IMR-90 (cell line): ENCODE measurements around the gene NAPA. TPM values are rescaled to one million over a fixed set of nuclear protein-coding genes. Genes with fewer than 3 reads are reported as not detected.

ENCODE experiments used
- ATAC-seq: fragments of 200-7000 bp; cut with Tn5 transposase; 2 replicates; pipeline ENCODE4 v1.9.1; 2020; ENCODE audit warnings: low read depth, mild to moderate bottlenecking, moderate library complexity
- BruUV-seq: library from RNA; stranded (reverse); fragments of 400-500 nt; replicated peaks from 2 replicates; lab custom pipeline; 2021; lab: Mats Ljungman, UMichigan
- CTCF ChIA-PET: fragments of 300-600 bp; formaldehyde crosslinking; extraction: SDS; loops from one replicate; lab custom pipeline; 2021; ENCODE audit warnings: antibody characterized with exemption; lab: Yijun Ruan, JAX
- POLR2A ChIA-PET: fragments of 300-600 bp; sonication (Branson Sonifier 250); formaldehyde crosslinking; loops from one replicate; lab custom pipeline; 2022; ENCODE audit warnings: antibody characterized with exemption; ENCODE audit not compliant: unreplicated experiment; lab: Charles Lee
- DNase-seq: peaks from one replicate; pipeline ENCODE4 v3.0.0; 2013
- H2AFZ ChIP-seq: replicated peaks from 2 replicates; pipeline ENCODE3; 2013; ENCODE audit warnings: low read length, mild to moderate bottlenecking; ENCODE audit not compliant: poor library complexity
- H2AK5ac ChIP-seq: 2 replicates; pipeline ENCODE4 v1.6.1; 2013; ENCODE audit warnings: low read depth, low read length, inconsistent platforms
- H2AK9ac ChIP-seq: replicated peaks from 2 replicates; pipeline ENCODE3; 2013; ENCODE audit warnings: mild to moderate bottlenecking, low read depth, low read length, moderate library complexity; ENCODE audit not compliant: poor library complexity
- H2BK120ac ChIP-seq: 2 replicates; pipeline ENCODE4 v1.6.1; 2013; ENCODE audit warnings: low read depth, low read length, inconsistent platforms
- H2BK15ac ChIP-seq: 3 replicates; pipeline ENCODE4 v1.6.1; 2013; ENCODE audit warnings: low read depth, low read length, inconsistent platforms
- H2BK20ac ChIP-seq: 2 replicates; pipeline ENCODE4 v1.6.1; 2013; ENCODE audit warnings: low read depth, mild to moderate bottlenecking, inconsistent platforms, low read length, moderate library complexity
- H2BK5ac ChIP-seq: 2 replicates; pipeline ENCODE4 v1.6.1; 2013; ENCODE audit warnings: mild to moderate bottlenecking, low read depth, low read length, inconsistent platforms; ENCODE audit not compliant: poor library complexity, severe bottlenecking
- H3K14ac ChIP-seq: replicated peaks from 2 replicates; pipeline ENCODE4 v1.6.1; 2013; ENCODE audit warnings: low read depth, low read length, inconsistent platforms
- H3K18ac ChIP-seq: 2 replicates; pipeline ENCODE4 v1.6.1; 2013; ENCODE audit warnings: low read depth, low read length, control low read depth
- H3K23ac ChIP-seq: 2 replicates; pipeline ENCODE4 v1.6.1; 2013; ENCODE audit warnings: low read depth, low read length, inconsistent platforms
- H3K27ac ChIP-seq: 2 replicates; pipeline ENCODE4 v1.5.1; 2013; ENCODE audit warnings: mild to moderate bottlenecking, control low read depth, low read length; ENCODE audit not compliant: insufficient read depth
- H3K27me3 ChIP-seq: 2 replicates; pipeline ENCODE4 v1.6.1; 2013; ENCODE audit warnings: low read length; ENCODE audit not compliant: control insufficient read depth, insufficient read depth
- H3K36me3 ChIP-seq: 2 replicates; pipeline ENCODE4 v1.6.1; 2013; ENCODE audit warnings: low read length, mixed read lengths; ENCODE audit not compliant: control insufficient read depth, insufficient read depth
- H3K4ac ChIP-seq: 2 replicates; pipeline ENCODE4 v1.6.1; 2013; ENCODE audit warnings: low read depth, low read length, inconsistent platforms
- H3K4me1 ChIP-seq: 2 replicates; pipeline ENCODE4 v1.6.1; 2013; ENCODE audit warnings: low read length, mixed read lengths; ENCODE audit not compliant: control insufficient read depth, insufficient read depth
- H3K4me2 ChIP-seq: 2 replicates; pipeline ENCODE4 v1.6.1; 2013; ENCODE audit warnings: low read depth, mild to moderate bottlenecking, control low read depth, low read length, moderate library complexity
- H3K4me3 ChIP-seq: 2 replicates; pipeline ENCODE4 v1.5.1; 2013; ENCODE audit warnings: low read depth, mild to moderate bottlenecking, control low read depth, low read length, moderate library complexity; ENCODE audit not compliant: insufficient read depth
- H3K56ac ChIP-seq: 2 replicates; pipeline ENCODE4 v1.6.1; 2013; ENCODE audit warnings: low read length, inconsistent platforms; ENCODE audit not compliant: insufficient read depth; ENCODE audit errors: extremely low read depth
- H3K79me1 ChIP-seq, 2 experiments: 2 replicates each; pipeline ENCODE4 v1.6.1; 2013; ENCODE audit warnings: low read length in 2 of 2, inconsistent platforms in 1 of 2, low read depth in 1 of 2
- H3K9ac ChIP-seq: 2 replicates; pipeline ENCODE4 v1.6.1; 2013; ENCODE audit warnings: low read depth, low read length, control low read depth
- H3K9me1 ChIP-seq: 2 replicates; pipeline ENCODE4 v1.6.1; 2013; ENCODE audit warnings: low read length, inconsistent platforms; ENCODE audit not compliant: insufficient read depth
- H3K9me3 ChIP-seq: 2 replicates; pipeline ENCODE4 v1.6.1; 2013; ENCODE audit warnings: low read length; ENCODE audit not compliant: control insufficient read depth, insufficient read depth
- H4K20me1 ChIP-seq: 2 replicates; pipeline ENCODE4 v1.6.1; 2013; ENCODE audit warnings: low read length, inconsistent platforms; ENCODE audit not compliant: insufficient read depth
- H4K5ac ChIP-seq: 2 replicates; pipeline ENCODE4 v1.6.1; 2013; ENCODE audit warnings: mild to moderate bottlenecking, low read depth, low read length, control low read depth
- H4K8ac ChIP-seq, 2 experiments: 2 replicates each; pipeline ENCODE4 v1.6.1; 2013; ENCODE audit warnings: low read depth in 2 of 2, low read length in 2 of 2, control low read depth in 1 of 2, inconsistent platforms in 1 of 2
- H4K91ac ChIP-seq: 2 replicates; pipeline ENCODE4 v1.6.1; 2013; ENCODE audit warnings: low read depth, low read length, inconsistent platforms; ENCODE audit not compliant: insufficient read depth
- CEBPB ChIP-seq: IDR thresholded peaks from 2 replicates; pipeline ENCODE4 v1.6.1; 2012; ENCODE audit warnings: low read depth, low read length, improper control_type of control experiment
- CHD1 ChIP-seq: IDR thresholded peaks from 2 replicates; pipeline ENCODE4 v1.6.1; 2012; ENCODE audit warnings: low read depth, low read length, improper control_type of control experiment
- FOS ChIP-seq: fragments of 150-350 bp; IDR thresholded peaks from 2 replicates; pipeline ENCODE4 v1.6.1; 2016; ENCODE audit warnings: low read depth, low read length
- MAFK ChIP-seq: IDR thresholded peaks from 2 replicates; pipeline ENCODE4 v1.6.1; 2012; ENCODE audit warnings: low read depth, low read length, improper control_type of control experiment
- MXI1 ChIP-seq: IDR thresholded peaks from 2 replicates; pipeline ENCODE4 v1.6.1; 2012; ENCODE audit warnings: low read depth, mild to moderate bottlenecking, low read length, moderate library complexity, borderline replicate concordance
- NFE2L2 ChIP-seq: fragments of 150-350 bp; IDR thresholded peaks from 2 replicates; pipeline ENCODE4 v1.6.1; 2016; ENCODE audit warnings: low read depth, mild to moderate bottlenecking, low read length
- RAD21 ChIP-seq: IDR thresholded peaks from 2 replicates; pipeline ENCODE4 v1.6.1; 2012; ENCODE audit warnings: low read length, improper control_type of control experiment
- RCOR1 ChIP-seq: IDR thresholded peaks from 2 replicates; pipeline ENCODE4 v1.6.1; 2012; ENCODE audit warnings: mild to moderate bottlenecking, low read length, improper control_type of control experiment; ENCODE audit not compliant: insufficient replicate concordance
- RFX5 ChIP-seq: IDR thresholded peaks from 2 replicates; pipeline ENCODE4 v1.8.0; 2012; ENCODE audit warnings: low read depth, mild to moderate bottlenecking, low read length, moderate library complexity
- SMC3 ChIP-seq: fragments of 150-350 bp; IDR thresholded peaks from 2 replicates; pipeline ENCODE4 v1.6.1; 2016; ENCODE audit warnings: low read depth, mild to moderate bottlenecking, antibody characterized with exemption, low read length, moderate library complexity
- WGBS, 2 experiments: methylation state at CpG; one replicate each; pipeline versions ENCODE4 v1.1.5 to v1.1.7; 2013; ENCODE audit warnings: missing lambda C conversion rate in 2 of 2; ENCODE audit not compliant: insufficient read length in 1 of 2; ENCODE audit errors: extremely low coverage in 2 of 2; 5-methylcytosine and 5-hydroxymethylcytosine counted together
- dilution Hi-C: fragments of 300-500 bp; cut with HindIII; formaldehyde crosslinking; loops from one replicate; pipeline ENCODE4 v1.14.3; 2018; ENCODE audit warnings: low sequenced_read_pairs; ENCODE audit not compliant: unreplicated experiment
- in situ Hi-C: fragments of 300-500 bp; cut with MboI; formaldehyde crosslinking; loops from 3 replicates; pipeline ENCODE4 v1.14.3; 2019; ENCODE audit warnings: low sequenced_read_pairs, inconsistent platforms, mixed read lengths
- intact Hi-C: fragments of 100-400 bp; cut with micrococcal nuclease; formaldehyde crosslinking; loops from 2 replicates; pipeline ENCODE4 v1.10.0; 2022
- polyA plus RNA-seq, 3 experiments: library from polyadenylated mRNA; depleted of rRNA; stranded (reverse); fragments of >200 nt; gene quantifications; 2 replicates each; pipeline ENCODE4 v1.2.3, GENCODE V29; 2012; ENCODE audit warnings: low replicate concordance in 1 of 3
- total RNA-seq: library from RNA; depleted of rRNA; stranded (reverse); fragments of >200 nt; gene quantifications from 2 replicates; pipeline ENCODE4 v1.2.3, GENCODE V29; 2012
- TF ChIP-seq, protein P1 (sequence below): fragments of 150-350 bp; IDR thresholded peaks from 2 replicates; pipeline ENCODE4 v1.6.1; 2016; ENCODE audit warnings: low read depth, mild to moderate bottlenecking, low read length, moderate library complexity, borderline replicate concordance
- TF ChIP-seq, protein P2 (sequence below): fragments of 150-350 bp; IDR thresholded peaks from 2 replicates; pipeline ENCODE4 v1.6.1; 2017; ENCODE audit warnings: mild to moderate bottlenecking, antibody characterized with exemption, low read length, low read depth
- TF ChIP-seq, protein P3 (sequence below): conservative IDR thresholded peaks from 2 replicates; pipeline ENCODE4 v1.5.1; 2012; ENCODE audit warnings: mild to moderate bottlenecking, low read depth, low read length, improper control_type of control experiment

The NAPA gene
- total and polyA plus RNA-seq, 2 of the 4 experiments (the other 2 are of a cell fraction): 76.4 to 126 TPM

DNA sequence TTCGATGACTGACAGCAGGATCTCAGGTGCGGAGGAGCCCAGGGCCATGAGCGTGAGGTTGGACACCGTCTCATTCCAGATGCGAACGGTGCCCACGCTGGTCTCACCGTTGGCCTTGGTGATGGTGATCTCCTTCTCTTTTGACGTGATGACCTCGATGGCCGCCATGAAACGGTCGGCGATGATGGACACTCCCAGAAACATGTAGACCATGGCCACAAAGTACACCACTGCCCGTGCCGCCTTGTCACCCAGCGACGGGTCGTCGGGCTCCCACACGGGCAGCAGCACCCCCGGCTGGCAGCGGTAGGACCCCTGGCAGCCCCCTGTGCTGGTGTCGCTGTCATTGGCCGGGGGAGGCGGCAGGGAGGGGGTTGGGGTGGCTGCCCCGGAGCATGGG is 48.9 kb downstream of the NAPA start:
- no peak overlapping the region for H3K14ac ChIP-seq
- H3K23ac ChIP-seq: no peak overlapping the region
- DNase-seq (no peak), ATAC-seq (no peak)
- H3K4me3 ChIP-seq: no peak overlapping the region
- H2AK9ac ChIP-seq: no peak overlapping the region
- peaks cover 5% of the 10 kb centered on the region; the same call in 1 of the 2 replicates for H3K9me3 ChIP-seq
- no peaks in the 10 kb centered on the region for H3K9me1 ChIP-seq
- no peak overlapping the region for H3K9ac ChIP-seq
- TF ChIP-seq RAD21 (no peak), FOS (no peak), MAFK (no peak), CHD1 (no peak), RFX5 (no peak), CEBPB (no peak), NFE2L2 (no peak), RCOR1 (no peak), MXI1 (no peak), SMC3 (no peak)
- TF ChIP-seq, protein P1, sequence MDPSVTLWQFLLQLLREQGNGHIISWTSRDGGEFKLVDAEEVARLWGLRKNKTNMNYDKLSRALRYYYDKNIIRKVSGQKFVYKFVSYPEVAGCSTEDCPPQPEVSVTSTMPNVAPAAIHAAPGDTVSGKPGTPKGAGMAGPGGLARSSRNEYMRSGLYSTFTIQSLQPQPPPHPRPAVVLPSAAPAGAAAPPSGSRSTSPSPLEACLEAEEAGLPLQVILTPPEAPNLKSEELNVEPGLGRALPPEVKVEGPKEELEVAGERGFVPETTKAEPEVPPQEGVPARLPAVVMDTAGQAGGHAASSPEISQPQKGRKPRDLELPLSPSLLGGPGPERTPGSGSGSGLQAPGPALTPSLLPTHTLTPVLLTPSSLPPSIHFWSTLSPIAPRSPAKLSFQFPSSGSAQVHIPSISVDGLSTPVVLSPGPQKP: no peak
- TF ChIP-seq, protein P2, sequence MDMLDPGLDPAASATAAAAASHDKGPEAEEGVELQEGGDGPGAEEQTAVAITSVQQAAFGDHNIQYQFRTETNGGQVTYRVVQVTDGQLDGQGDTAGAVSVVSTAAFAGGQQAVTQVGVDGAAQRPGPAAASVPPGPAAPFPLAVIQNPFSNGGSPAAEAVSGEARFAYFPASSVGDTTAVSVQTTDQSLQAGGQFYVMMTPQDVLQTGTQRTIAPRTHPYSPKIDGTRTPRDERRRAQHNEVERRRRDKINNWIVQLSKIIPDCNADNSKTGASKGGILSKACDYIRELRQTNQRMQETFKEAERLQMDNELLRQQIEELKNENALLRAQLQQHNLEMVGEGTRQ: no peak
- TF ChIP-seq, protein P3, sequence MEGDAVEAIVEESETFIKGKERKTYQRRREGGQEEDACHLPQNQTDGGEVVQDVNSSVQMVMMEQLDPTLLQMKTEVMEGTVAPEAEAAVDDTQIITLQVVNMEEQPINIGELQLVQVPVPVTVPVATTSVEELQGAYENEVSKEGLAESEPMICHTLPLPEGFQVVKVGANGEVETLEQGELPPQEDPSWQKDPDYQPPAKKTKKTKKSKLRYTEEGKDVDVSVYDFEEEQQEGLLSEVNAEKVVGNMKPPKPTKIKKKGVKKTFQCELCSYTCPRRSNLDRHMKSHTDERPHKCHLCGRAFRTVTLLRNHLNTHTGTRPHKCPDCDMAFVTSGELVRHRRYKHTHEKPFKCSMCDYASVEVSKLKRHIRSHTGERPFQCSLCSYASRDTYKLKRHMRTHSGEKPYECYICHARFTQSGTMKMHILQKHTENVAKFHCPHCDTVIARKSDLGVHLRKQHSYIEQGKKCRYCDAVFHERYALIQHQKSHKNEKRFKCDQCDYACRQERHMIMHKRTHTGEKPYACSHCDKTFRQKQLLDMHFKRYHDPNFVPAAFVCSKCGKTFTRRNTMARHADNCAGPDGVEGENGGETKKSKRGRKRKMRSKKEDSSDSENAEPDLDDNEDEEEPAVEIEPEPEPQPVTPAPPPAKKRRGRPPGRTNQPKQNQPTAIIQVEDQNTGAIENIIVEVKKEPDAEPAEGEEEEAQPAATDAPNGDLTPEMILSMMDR: no peak
- H4K5ac ChIP-seq: no peak overlapping the region
- CTCF ChIA-PET: interaction anchor here (1.2 kb wide), 1 partner anchor 18 kb away, joined by 3 read pairs; the partner anchor contains the start of gene KPTN
- no peak overlapping the region for H3K56ac ChIP-seq
- dilution Hi-C loops: no loop called here
- no peaks in the 10 kb centered on the region; the same call in 1 of the 2 replicates for H4K20me1 ChIP-seq
- H4K8ac ChIP-seq: no peak overlapping the region
- WGBS, 2 experiments: 91% methylated on average over 9 of the region's 27 CpGs; no CpG with 5 or more reads in 1 of the 2 experiments
- intact Hi-C loops: no loop called here
- H4K91ac ChIP-seq: no peak overlapping the region
- no peaks in the 10 kb centered on the region for H3K4me1 ChIP-seq
- no peak overlapping the region for H2AK5ac ChIP-seq
- no peak overlapping the region for H3K18ac ChIP-seq
- H3K27me3 ChIP-seq: peaks cover 61% of the 10 kb centered on the region
- in situ Hi-C loops: no loop called here
- H3K27ac ChIP-seq: no peak overlapping the region
- no TSS peak for BruUV-seq
- H3K79me1 ChIP-seq: no peaks in the 10 kb centered on the region
- H2BK15ac ChIP-seq: no peak overlapping the region
- H3K4ac ChIP-seq: no peak overlapping the region
- POLR2A ChIA-PET: no interaction called here
- H2AFZ ChIP-seq: no peak overlapping the region
- H2BK20ac ChIP-seq: no peak overlapping the region
- H2BK120ac ChIP-seq: no peak overlapping the region
- H2BK5ac ChIP-seq: no peak overlapping the region
- no peak overlapping the region for H3K4me2 ChIP-seq
- H3K36me3 ChIP-seq: no peaks in the 10 kb centered on the region
